HTERT RPE-1 (cell line): ENCODE data around the gene FXYD5.

Experiments used
- in situ Hi-C: fragments of 300-500 bp; cut with MboI; formaldehyde crosslinking; loops from 4 replicates; pipeline ENCODE4 v1.14.3; 2020; ENCODE audit warnings: low sequenced_read_pairs

FXYD5 gene, protein sequence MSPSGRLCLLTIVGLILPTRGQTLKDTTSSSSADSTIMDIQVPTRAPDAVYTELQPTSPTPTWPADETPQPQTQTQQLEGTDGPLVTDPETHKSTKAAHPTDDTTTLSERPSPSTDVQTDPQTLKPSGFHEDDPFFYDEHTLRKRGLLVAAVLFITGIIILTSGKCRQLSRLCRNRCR

DNA sequence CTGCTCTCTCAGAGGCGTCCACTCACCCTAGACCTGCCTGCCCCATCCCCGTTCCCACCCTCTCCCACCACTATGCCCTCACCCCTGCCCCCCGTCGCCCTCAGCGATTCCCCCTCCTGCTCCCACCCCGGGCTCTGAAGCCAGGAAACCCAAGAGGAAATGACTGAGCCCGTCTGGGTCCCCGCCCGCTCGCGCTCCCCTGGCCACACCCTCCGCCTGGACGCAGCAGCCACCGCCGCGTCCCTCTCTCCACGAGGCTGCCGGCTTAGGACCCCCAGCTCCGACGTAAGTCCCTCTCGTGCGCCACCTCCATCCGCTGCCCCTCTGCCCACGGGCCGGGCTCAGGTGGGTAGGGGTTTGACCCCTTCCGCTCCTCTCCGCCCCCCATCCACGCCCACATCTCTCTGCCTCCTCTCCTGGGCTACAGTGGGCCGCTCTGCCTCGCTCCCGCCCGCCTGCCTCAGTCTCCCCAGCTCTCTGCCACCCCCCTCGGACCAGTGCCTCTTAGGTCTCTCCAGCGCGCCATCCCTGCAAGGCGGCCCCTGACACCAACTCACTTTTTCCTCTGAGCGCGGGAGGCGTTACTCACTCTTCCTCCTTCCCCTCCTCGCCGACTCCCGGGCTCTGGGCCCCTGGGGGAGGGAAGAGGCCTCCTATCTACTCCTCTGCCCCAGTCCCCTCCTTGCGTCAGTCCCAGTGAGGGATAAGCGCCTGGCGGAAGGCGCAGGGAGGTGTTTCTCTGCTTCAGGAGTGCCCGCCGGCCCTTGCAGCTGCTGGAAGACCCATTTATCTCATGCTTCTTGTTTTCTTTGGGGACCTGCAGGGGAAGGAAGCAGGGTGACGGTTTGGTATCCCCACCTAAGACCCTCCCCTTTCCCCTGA lies at the start of gene FXYD5:
Gene FXYD5 (plus strand): TSS at position 211 of the 882 bp plus-strand sequence. CDS start 816 bp downstream, outside the sequence.
- in situ Hi-C loops: no loop called here

DNA sequence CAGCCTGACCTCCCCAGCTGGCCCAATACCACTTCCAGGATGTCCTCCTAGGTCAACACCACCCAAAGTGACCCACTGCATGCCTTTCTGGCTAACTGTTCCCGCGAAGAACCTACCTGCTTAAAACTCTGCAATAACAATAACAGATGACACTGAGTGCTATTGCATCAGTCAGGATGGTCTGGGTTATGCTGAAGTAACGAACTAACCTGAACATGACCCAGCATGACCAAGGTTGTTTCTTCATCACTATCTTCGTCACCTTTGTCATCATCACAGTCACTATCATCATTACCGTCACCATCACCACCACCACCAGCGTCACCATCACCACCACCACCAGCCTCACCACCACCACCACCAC lies 49.5 kb upstream of the FXYD5 start:
- in situ Hi-C loops: no loop called here

DNA sequence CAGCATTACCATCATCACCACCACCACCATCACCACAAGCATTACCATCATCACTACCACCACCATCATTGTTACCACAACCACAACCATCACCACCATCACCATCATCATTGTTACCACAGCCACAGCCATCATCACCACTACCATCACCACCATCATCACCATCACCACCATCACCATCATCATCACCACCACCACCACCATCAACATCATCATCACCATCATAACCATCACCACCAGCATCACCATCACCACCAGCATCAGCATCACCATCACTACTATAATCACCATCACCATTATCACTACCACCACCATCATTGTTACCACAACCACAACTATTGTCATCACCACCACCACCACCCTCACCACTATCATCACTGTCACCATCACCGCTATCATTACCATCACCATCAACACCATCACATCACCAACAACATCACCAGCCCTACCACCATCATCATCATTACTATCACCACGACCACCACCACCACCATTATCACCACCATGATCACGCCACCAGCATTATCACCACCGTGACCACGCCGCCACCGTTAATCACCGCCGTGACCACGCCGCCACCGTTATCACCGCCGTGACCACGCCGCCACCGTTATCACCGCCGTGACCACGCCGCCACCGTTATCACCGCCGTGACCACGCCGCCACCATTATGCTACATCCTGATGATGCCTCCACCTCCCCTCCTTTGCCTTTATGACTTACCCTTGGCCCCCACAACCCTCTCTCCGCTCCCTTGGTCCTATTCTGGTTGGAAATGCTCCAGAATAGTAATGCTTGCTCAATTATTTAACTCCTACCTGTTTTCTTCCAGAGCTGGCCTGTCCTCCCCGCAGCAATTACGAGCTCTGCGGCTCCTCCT lies 48.9 kb upstream of the FXYD5 start:
- in situ Hi-C loops: no loop called here

DNA sequence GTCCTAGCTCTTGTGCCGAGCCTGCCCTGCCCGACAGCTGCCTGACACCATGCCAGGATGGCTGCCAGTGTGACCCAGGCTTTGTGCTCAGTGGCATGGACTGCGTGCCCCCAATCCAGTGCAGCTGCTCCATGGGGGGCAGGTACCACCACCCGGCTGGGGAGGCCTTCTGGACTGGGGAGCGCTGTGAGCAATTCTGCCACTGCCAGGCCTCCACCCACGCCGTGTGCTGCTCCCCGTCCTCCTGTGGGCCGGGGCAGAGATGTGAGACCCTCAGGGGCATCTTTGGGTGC lies 48.3 kb upstream of the FXYD5 start:
- in situ Hi-C loops: no loop called here

DNA sequence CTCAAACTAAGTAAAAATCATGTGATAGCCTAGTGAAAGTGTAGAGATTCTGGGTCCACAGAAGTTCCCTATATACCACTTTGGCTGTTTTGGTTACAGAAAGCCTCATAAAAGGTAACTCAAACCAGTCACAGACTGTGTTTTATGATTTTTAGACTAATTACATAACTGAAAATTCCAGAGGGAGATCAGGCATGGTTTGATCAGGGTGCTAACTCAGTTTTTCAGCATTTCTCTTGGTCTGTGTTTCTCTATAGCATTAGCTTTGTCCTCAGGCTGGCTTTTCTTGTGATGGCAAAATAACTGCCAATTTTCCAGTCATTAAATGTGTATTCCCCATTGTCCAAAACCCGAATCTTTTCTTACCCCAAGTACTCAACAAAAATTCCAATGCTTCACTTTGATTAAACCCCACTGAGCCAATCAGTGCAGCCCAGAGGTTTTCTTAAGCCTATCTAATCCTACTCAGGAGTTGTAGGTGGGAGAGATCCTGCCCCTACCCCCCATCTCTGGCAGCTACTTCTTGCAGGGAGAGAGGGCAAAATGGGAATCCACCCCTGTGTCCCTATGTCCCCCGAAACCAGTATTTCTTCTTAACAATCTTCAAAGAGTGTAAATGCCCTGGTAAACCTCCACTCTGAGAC lies 47.5 kb upstream of the FXYD5 start:
- in situ Hi-C loops: no loop called here

DNA sequence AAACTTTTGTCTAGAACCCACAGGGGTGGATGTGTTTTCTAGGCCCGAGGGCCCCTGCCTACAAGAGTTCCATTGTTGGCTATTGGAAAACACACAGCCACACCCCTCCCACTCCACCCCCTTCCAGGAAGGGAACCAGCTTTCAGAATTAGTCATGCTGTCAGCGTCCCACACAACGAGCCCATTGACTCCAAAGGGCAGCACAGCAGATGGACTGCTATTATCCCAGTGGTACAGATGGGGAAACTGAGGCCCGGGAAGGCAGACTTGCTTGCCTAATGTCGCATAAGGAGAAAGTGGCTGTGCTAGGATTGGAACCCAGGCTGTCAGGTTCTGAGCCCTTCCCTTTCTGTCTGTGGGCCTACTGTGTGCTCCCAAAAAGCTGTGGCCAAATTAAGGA lies 47.0 kb upstream of the FXYD5 start:
- in situ Hi-C loops: no loop called here

DNA sequence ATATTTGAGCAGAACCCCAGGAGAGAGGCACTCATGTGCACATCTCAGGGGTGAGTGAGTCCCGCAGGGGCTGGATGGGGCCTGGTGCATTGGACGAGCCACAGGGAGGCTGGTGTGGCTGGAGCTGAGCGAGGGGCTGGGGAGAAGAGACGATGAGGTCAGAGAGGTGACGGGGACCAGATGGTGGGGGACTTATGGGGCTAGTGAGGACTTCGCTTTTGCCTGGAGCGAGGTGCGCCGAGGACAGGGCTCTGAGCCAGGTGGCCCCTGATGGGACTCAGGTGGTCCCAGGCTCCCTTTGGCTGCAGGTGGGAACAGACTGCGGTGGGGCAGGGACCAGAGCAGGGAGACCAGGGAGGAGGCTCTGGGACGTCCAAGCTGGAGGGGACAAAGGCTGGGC lies 45.8 kb upstream of the FXYD5 start:
- in situ Hi-C loops: no loop called here

DNA sequence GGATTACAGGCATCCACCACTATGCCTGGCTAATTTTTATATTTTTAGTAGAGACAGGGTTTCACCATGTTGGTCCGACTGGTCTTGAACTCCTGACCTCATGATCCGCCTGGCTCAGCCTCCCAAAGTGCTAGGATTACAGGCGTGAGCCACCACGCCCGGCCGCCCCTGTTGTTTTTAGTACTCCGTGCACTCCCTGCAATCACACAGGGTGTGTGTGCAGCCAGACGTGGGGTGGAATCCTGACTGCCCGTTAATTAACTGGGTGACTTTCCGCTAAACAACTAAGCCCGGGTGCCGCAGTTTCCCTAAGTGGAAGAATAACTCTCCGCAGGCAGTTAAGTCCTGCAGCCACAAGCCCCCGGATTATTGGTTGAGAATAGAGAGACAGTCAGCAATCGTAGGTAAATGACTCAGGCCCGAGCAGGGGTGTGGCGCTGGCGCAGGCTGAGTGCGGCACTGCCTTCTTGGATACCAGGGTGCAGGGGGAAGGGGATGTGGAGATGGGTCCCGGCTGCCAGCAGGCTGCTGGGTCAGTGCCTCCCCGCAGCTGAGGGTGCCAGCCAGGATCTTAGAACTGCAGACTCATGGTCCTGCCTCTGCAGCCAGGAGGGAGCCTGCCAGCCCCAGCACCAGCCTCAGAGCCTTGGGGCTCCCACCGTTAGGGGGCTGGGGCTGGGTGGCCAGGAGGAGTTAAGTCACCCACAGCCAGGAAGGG lies 45.0 kb upstream of the FXYD5 start:
- in situ Hi-C loops: no loop called here

DNA sequence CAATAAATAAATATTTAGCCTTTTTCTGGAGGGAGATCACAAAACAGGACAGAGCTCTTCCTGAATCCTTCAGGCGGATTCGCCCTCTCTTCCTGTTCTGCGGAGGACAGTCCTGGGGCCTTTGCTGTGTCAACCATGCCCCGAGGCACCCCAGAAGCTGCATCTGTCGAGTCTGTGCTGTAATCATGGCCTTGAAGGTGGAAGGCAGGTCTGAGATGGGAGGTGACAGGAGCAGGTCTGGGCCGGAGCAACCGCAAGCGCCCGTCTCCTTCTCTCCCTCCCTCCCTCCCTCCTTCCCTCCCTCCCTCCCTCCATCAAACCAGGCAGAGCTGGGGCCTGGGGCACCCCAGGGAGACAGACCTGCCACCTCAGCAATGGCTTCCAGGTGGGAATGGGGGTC lies 43.6 kb upstream of the FXYD5 start:
- in situ Hi-C loops: no loop called here

DNA sequence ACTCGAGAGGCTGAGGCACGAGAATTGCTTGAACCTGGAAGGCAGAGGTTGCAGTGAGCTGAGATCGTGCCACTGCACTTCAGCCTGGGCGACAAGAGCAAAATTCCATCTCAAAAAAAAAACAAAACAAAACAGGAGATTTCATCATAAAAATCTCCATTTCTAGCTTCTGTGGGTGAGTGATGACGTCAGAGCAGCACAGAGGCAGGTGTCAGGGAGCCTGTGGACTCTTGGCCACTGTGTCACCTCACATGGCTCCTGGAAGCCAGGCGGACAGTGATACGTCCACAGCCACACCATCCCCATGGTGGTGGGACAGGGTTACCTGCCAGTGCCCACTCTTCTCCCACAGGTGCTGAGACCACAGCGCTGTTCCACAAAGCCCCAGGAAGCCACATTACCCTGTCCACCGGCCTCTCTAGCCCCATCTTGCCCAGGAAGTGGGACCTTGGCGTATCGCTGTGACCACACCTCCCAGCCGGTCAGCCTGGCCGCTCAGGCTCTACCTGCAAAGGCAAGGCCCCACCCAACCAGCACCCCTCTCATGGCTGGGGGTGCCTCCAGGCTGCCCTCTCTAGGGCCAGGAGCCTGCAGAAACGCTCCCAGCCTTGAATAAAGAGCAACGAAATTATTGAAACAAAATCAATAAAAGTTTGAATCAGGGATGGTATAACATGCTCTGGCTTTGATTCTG lies 41.4 kb upstream of the FXYD5 start:
- in situ Hi-C loops: no loop called here

DNA sequence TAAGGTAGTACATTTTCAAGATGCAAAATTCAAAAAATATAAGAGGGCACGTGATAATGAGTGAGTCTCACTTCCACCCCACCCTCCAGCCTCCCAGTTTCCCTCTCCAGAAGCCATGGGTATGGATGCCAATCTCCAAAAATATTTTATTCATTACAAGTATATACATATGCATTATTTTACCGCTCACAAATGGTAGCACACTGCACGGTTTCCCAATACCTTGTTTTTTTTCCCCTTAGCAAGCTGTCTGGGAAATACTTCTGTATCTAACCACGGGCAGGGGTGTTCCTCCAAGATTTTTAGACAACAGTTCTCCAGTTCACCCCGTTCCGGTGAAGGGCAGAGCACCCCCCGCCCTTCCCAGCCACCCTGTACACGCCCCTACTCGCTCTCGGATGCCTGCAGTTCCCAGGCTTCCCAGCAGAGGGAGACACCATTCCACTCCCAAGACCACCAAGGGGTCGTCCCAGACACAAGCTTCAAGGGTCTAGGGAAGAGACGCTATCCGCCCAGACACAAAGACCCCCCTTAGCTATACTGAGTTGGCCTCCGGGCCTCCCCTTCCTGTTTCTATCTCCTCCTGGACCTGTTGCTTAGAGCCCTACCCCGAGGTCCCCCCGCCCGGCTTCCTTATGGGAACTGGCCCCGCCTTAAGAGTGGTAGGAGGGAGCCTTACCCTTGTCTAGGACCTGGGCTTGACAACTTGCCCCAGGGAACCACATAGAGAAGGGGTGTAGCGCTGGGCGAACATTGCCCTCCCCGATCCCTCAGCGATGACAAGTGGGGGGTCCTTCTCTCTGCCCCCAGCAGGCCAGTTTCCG lies 40.0 kb upstream of the FXYD5 start:
- in situ Hi-C loops: no loop called here

DNA sequence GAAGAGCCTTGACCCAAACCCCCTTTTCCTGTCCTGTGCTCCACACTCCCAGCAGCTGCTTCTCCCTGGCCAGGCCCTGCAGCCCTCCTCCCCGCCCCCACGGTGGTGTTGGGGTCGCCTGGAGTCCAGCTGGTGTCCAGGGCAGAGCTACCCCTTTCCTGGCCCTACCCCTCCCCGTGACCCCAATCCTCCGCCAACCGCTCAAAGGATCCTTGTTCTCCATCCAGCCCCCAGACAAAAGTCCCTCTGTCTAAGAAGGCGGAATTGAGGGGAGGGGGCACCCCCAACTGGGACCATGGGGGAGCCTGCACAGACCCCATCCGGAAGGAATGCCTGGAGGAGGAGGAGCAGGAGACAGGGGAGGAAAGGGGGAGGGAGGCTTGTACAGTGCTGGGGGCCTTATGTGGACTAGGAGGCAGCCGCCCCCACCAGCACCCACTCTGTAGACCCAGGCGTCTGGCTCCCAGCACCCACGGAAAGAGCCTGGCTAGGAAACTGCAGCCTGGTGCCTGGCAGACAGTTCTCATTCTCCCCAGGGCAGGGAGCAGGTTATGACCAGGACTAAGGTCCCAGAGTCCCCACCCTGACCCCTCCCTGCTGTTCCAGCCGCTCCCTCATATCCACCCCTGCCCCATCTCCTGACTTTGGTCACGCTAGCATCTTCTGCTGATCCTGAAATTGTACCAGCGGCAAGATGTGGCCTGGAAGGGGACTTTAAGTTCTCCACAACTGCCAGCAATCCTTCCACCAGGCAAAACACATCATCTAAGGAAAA lies 39.2 kb upstream of the FXYD5 start, which contains the start of gene FXYD3:
Gene FXYD3 (plus strand): TSS at position 647 of the 775 bp plus-strand sequence. CDS start 3,554 bp downstream, outside the sequence.
- in situ Hi-C loops: no loop called here

DNA sequence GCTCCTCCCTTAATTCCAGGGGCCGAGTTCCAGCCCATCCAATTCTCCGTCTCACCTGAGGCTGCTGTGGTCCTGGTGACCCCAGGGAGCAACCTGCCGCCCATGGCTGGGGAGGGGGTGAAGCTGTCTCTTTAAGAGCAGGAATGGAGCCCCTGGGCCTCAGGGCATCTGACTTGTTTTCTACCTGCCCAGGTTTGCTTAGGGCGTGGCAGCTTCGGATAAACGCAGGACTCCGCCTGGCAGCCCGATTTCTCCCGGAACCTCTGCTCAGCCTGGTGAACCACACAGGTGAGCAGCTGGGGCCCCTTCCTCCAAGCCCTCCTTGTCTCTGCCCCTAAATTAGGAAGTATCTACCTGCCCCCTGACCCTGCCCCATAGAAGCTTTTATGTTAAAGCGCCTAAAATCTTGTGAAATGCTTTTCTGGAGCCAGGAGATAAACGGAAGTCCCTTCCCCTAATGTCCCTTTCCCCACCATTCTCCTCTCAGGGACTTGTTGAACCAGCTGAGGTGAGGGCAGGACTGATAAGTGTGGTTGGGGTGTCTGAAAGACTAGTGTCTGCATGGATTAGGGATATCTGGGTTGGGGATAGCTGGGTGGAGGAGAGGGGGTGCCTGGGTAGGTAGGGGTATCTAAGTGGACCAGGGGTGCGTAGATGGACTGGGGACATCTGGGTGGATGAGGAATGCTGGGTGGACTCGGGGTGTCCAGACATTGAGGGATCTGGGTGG lies 38.3 kb upstream of the FXYD5 start:
- in situ Hi-C loops: no loop called here

DNA sequence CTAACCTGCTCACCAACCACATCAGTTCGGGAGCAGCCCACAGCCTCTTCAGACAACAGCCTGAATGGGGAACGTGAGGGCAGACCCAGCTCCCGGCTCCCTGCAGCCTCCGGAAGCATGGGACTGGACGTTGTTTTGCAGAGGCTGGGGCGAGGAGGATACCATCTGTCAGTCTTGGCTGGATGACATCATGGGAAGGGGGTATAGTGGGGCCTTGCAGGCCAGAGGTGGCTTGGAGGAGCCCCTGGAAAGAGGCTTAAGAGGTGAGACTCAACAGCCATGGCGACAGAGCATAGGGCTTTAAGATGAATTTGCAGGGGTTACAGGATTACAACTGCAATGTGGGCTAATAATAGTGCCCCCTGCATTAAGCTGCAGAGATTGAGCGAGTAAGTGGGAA lies 37.4 kb upstream of the FXYD5 start:
- in situ Hi-C loops: no loop called here

DNA sequence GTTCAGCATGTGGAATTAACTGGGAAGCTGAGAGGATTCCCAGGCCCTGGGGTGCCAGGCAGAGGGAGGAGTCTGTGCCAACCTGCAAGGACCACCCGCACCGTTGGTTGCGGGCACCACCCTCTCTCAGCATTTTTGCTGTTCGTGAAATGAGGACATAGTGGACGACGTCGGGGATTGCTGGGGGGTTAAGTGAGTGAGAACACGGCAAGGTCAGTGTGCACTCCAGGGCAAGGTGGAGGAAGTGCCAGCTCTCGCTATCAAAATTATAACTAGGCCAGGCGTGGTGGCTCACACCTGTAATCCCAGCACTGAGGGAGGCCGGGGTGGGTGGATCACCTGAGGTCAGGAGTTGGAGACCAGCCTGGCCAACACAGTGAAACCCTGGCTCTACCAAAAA lies 36.7 kb upstream of the FXYD5 start:
- in situ Hi-C loops: no loop called here

DNA sequence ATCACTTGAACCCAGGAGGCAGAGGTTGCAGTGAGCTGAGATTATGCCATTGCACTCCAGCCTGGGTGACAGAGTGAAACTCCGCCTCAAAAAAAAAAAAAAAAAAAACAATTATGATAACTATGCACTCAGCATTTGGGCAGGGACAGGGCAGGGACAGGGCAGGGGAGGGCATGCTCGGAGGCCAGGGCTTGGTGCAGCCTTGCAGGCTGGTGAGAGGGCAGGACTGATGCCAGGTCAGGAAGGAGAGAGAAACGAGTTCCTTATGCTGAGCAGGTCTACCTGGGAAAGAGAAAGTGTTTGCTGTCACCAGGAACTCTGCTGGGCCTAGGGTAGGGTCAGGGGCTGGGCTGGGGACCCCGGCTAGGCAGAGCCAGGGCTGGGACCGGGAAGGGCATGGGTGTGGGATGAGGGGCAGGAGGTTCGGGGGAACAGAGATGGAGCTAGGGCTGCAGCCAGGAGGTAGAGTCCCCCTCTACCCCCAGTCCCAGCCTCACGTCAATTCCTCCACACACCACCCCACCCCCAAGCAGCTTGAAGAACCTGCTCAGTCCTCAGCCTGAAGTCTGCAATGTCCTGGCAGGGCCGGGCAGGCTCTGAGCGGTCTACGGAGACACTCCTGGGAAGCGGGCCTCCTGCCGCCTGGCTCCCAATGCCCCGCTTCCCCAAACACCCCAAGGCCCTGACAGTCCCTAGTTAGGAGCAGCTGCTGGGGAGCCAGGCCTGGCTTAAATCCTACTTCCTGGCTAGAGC lies 36.1 kb upstream of the FXYD5 start:
- in situ Hi-C loops: no loop called here

DNA sequence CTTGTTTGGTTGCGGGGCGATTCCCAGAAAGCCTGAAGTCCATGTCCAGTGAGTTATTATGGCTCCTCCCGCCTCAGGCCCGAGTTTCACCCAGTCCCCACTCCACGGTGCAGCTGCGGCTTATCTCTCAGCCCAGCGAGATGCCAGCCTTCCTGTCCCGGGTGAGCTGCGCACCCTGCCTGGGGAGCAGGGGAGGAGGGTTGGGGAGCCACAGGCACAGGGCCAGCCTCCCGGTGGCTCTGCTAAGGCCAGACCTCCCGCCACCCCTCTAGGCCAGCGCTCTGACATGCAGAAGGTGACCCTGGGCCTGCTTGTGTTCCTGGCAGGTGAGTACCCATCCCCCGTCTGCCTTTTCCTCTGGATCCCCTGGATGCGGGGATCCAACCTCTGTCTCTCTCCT lies 35.4 kb upstream of the FXYD5 start:
- in situ Hi-C loops: no loop called here
